Measurements from ENCODE around the gene HYAL4. TPM values are rescaled to one million over a fixed set of nuclear protein-coding genes. Genes with fewer than 3 reads are reported as not detected.

The HYAL4 gene, protein sequence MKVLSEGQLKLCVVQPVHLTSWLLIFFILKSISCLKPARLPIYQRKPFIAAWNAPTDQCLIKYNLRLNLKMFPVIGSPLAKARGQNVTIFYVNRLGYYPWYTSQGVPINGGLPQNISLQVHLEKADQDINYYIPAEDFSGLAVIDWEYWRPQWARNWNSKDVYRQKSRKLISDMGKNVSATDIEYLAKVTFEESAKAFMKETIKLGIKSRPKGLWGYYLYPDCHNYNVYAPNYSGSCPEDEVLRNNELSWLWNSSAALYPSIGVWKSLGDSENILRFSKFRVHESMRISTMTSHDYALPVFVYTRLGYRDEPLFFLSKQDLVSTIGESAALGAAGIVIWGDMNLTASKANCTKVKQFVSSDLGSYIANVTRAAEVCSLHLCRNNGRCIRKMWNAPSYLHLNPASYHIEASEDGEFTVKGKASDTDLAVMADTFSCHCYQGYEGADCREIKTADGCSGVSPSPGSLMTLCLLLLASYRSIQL
- total RNA-seq (2021) = not detected in 2 replicates
- not detected for Bru-seq, nascent RNA
- percentile 3 among the genes with signal in this experiment for BruChase-seq, experiment 1, labeled RNA remaining after a 2-hour chase
- percentile 3 among the genes with signal in this experiment for BruChase-seq, experiment 2, labeled RNA remaining after a 6-hour chase
- long read RNA-seq = 0 reads

DNA sequence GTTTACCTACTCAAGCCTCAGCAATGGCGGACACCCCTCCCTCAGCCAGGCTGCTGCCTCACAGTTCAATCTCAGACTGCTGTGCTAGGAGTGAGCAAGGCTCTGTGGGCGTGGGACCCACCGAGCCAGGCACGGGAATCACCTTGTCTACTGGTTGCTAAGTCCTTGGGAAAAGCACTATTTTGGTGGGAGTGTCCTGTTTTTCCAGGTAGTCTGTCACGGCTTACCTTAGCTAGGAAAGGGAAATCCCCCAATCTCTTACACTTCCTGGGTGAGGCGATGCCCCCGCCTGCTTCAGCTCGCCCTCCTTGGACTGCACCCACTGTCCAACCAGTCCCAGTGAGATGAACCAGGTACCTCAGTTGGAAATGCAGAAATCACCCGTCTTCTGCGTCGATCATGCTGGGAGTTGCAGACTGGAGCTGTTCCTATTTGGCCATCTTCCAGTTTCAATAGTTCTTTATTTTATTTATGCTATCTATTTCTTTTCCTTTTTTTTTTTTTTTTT lies at the start of gene HYAL4:
Gene HYAL4 (plus strand): TSS at position 458 of the 508 bp plus-strand sequence. CDS start 23,105 bp downstream, outside the sequence.
- intact Hi-C loops (cut with micrococcal nuclease; ENCODE audit: unreplicated experiment) = no loop called here
- BruUV-seq (replicated peaks) = no TSS peak
- Histone ChIP-seq H3K27me3 (replicated peaks; ENCODE audit: insufficient read depth, low read depth, low read length, poor library complexity) (no peaks in the 10 kb centered on the region), H3K4me1 (ENCODE audit: insufficient read depth, low read length, poor library complexity, severe bottlenecking) (peaks cover 6% of the 10 kb centered on the region), H3K27ac (ENCODE audit: low read depth, low read length, poor library complexity, severe bottlenecking) (no peak within 1 kb of the TSS), H3K4me3 (ENCODE audit: low read depth, low read length, poor library complexity, severe bottlenecking) (no peak within 1 kb of the TSS), H3K36me3 (ENCODE audit: insufficient read depth, low read length, poor library complexity, severe bottlenecking) (no peaks in the 10 kb centered on the region), H3K9me3 (ENCODE audit: low read depth, low read length, poor library complexity, severe bottlenecking) (no peaks in the 10 kb centered on the region)
- TF ChIP-seq, protein P1, sequence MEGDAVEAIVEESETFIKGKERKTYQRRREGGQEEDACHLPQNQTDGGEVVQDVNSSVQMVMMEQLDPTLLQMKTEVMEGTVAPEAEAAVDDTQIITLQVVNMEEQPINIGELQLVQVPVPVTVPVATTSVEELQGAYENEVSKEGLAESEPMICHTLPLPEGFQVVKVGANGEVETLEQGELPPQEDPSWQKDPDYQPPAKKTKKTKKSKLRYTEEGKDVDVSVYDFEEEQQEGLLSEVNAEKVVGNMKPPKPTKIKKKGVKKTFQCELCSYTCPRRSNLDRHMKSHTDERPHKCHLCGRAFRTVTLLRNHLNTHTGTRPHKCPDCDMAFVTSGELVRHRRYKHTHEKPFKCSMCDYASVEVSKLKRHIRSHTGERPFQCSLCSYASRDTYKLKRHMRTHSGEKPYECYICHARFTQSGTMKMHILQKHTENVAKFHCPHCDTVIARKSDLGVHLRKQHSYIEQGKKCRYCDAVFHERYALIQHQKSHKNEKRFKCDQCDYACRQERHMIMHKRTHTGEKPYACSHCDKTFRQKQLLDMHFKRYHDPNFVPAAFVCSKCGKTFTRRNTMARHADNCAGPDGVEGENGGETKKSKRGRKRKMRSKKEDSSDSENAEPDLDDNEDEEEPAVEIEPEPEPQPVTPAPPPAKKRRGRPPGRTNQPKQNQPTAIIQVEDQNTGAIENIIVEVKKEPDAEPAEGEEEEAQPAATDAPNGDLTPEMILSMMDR (conservative IDR thresholded peaks at IDR 0.05; ENCODE audit: low read depth, low read length) = no peak
- TF ChIP-seq EZH2 (IDR thresholded peaks at IDR 0.05; ENCODE audit: borderline replicate concordance, low read depth, low read length, poor library complexity, severe bottlenecking) = no peak
- DNase-seq (ENCODE audit: low spot score) = no peak
- ChIA-PET POLR2A (ENCODE audit: low non-redundant PET) (no interaction called here), CTCF (no interaction called here)

DNA sequence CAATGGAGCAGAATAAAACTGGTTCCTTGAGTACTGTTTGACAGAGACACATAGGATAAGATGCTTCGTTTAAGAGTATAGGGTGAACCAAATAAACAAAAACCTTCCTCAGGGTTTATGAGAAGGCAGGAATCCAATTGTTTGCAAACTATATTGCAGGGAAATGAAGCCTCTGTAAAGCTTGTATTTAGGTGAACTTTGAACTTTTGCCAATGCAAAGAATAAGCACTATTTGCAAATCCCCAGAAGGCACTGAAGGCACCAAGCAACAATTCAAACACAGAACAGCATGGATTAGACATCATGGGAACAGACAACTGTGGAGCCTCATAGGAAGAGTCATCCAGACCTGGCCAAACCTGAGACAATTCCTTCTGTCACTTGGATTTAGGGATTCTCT lies 49.1 kb upstream of the HYAL4 start:
- Histone ChIP-seq H3K27ac (ENCODE audit: low read depth, low read length, poor library complexity, severe bottlenecking) (no peak overlapping the region), H3K36me3 (ENCODE audit: insufficient read depth, low read length, poor library complexity, severe bottlenecking) (no peaks in the 10 kb centered on the region), H3K9me3 (ENCODE audit: low read depth, low read length, poor library complexity, severe bottlenecking) (no peaks in the 10 kb centered on the region), H3K27me3 (replicated peaks; ENCODE audit: insufficient read depth, low read depth, low read length, poor library complexity) (no peaks in the 10 kb centered on the region), H3K4me3 (ENCODE audit: low read depth, low read length, poor library complexity, severe bottlenecking) (no peak overlapping the region), H3K4me1 (ENCODE audit: insufficient read depth, low read length, poor library complexity, severe bottlenecking) (no peaks in the 10 kb centered on the region)
- TF ChIP-seq EZH2 (IDR thresholded peaks at IDR 0.05; ENCODE audit: borderline replicate concordance, low read depth, low read length, poor library complexity, severe bottlenecking) = no peak
- TF ChIP-seq, protein P1 (conservative IDR thresholded peaks at IDR 0.05; ENCODE audit: low read depth, low read length) = no peak
- ChIA-PET CTCF (no interaction called here), POLR2A (ENCODE audit: low non-redundant PET) (no interaction called here)
- BruUV-seq (replicated peaks) = no TSS peak
- intact Hi-C loops (cut with micrococcal nuclease; ENCODE audit: unreplicated experiment) = loop anchor here (5.0 to 10.0 kb wide), 3 partner anchors 159 to 989 kb away; no protein-coding TSS in a partner anchor
- no peak for DNase-seq (ENCODE audit: low spot score)

DNA sequence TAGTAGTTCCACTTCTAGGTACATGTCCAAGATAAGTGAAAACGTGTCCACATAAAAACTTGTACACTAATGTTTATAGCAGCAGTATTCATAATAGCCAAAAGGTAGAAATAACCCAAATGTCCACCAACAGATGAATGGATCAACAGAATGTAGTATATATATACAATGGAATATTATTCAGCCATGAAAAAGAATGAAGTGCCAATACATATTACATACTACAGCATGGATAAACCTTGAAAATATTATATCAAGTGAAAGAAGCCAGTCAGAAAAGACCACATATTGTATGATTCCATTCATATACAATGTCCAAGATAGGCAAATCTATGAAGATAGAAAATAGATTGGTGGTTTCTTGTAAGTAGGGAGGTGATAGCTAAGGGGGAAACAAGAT lies 48.4 kb upstream of the HYAL4 start:
- ChIA-PET POLR2A (ENCODE audit: low non-redundant PET) (no interaction called here), CTCF (no interaction called here)
- H3K4me1 ChIP-seq (ENCODE audit: insufficient read depth, low read length, poor library complexity, severe bottlenecking) = no peaks in the 10 kb centered on the region
- no TSS peak for BruUV-seq (replicated peaks)
- DNase-seq (ENCODE audit: low spot score) = no peak
- H3K4me3 ChIP-seq (ENCODE audit: low read depth, low read length, poor library complexity, severe bottlenecking) = no peak overlapping the region
- TF ChIP-seq EZH2 (IDR thresholded peaks at IDR 0.05; ENCODE audit: borderline replicate concordance, low read depth, low read length, poor library complexity, severe bottlenecking) = no peak
- TF ChIP-seq, protein P1 (conservative IDR thresholded peaks at IDR 0.05; ENCODE audit: low read depth, low read length) = no peak
- no peaks in the 10 kb centered on the region for H3K27me3 ChIP-seq (replicated peaks; ENCODE audit: insufficient read depth, low read depth, low read length, poor library complexity)
- no peak overlapping the region for H3K27ac ChIP-seq (ENCODE audit: low read depth, low read length, poor library complexity, severe bottlenecking)
- no peaks in the 10 kb centered on the region for H3K36me3 ChIP-seq (ENCODE audit: insufficient read depth, low read length, poor library complexity, severe bottlenecking)
- no peaks in the 10 kb centered on the region for H3K9me3 ChIP-seq (ENCODE audit: low read depth, low read length, poor library complexity, severe bottlenecking)
- intact Hi-C loops (cut with micrococcal nuclease; ENCODE audit: unreplicated experiment) = loop anchor here (5.0 to 10.0 kb wide), 3 partner anchors 159 to 988 kb away; no protein-coding TSS in a partner anchor
